Keratinocyte (primary cell): Measurements from ENCODE around the gene CLBA1. TPM values are rescaled to one million over a fixed set of nuclear protein-coding genes. Genes with fewer than 3 reads are reported as not detected.

Source experiments
- DNase-seq: peaks from one replicate; pipeline ENCODE4 v3.0.0-alpha.2; 2011; ENCODE audit warnings: low read depth, missing footprints, low spot score
- FAIRE-seq: peaks from 2 replicates; lab custom pipeline; 2011; peaks lifted over from hg19 to GRCh38; lab: Jason Lieb, UNC
- H2AFZ ChIP-seq: 2 replicates; pipeline ENCODE4 v1.6.0; 2012; ENCODE audit warnings: low read length, control low read depth, inconsistent platforms; ENCODE audit not compliant: control insufficient read depth
- H3K27ac ChIP-seq: 2 replicates; pipeline ENCODE4 v1.5.1; 2011; ENCODE audit warnings: low read length; ENCODE audit not compliant: control insufficient read depth, insufficient read depth
- H3K27me3 ChIP-seq: 3 replicates; pipeline ENCODE4 v1.6.0; 2011; ENCODE audit warnings: low read length; ENCODE audit not compliant: control insufficient read depth, insufficient read depth; ENCODE audit errors: extremely low read depth
- H3K36me3 ChIP-seq, 2 experiments: 2 replicates in 1 of 2; 3 replicates in 1 of 2; pipeline ENCODE4 v1.5.1; 2011; ENCODE audit warnings: low read length in 2 of 2, mild to moderate bottlenecking in 1 of 2; ENCODE audit not compliant: control insufficient read depth in 2 of 2, insufficient read depth in 2 of 2; ENCODE audit errors: extremely low read depth in 1 of 2
- H3K4me1 ChIP-seq: 3 replicates; pipeline ENCODE4 v1.5.1; 2011; ENCODE audit warnings: low read length; ENCODE audit not compliant: control insufficient read depth, insufficient read depth; ENCODE audit errors: extremely low read depth
- H3K4me2 ChIP-seq: 3 replicates; pipeline ENCODE4 v1.6.0; 2011; ENCODE audit warnings: low read depth, low read length; ENCODE audit not compliant: control insufficient read depth, insufficient read depth; ENCODE audit errors: extremely low read depth
- H3K4me3 ChIP-seq, 3 experiments: fragments of 200-600 bp in 1 of 3; sonication (generic) in 1 of 3; 2 replicates in 2 of 3; 3 replicates in 1 of 3; pipeline ENCODE4 v1.5.1; 2011 to 2016; ENCODE audit warnings: low read length in 3 of 3, mild to moderate bottlenecking in 3 of 3, control low read depth in 2 of 3, inconsistent platforms in 1 of 3, low read depth in 1 of 3, mixed read lengths in 1 of 3, mixed run types in 1 of 3, moderate library complexity in 1 of 3; ENCODE audit not compliant: control insufficient read depth in 2 of 3, insufficient read depth in 2 of 3; ENCODE audit errors: extremely low read depth in 1 of 3
- H3K79me2 ChIP-seq: 2 replicates; pipeline ENCODE4 v1.6.0; 2012; ENCODE audit warnings: low read length; ENCODE audit not compliant: control insufficient read depth, insufficient read depth
- H3K9ac ChIP-seq: 3 replicates; pipeline ENCODE4 v1.6.0; 2011; ENCODE audit warnings: low read length; ENCODE audit not compliant: control insufficient read depth, insufficient read depth; ENCODE audit errors: extremely low read depth
- H3K9me1 ChIP-seq: 3 replicates; pipeline ENCODE4 v1.6.0; 2011; ENCODE audit warnings: low read length; ENCODE audit not compliant: control insufficient read depth, insufficient read depth; ENCODE audit errors: extremely low read depth
- H3K9me3 ChIP-seq: 2 replicates; pipeline ENCODE4 v1.5.1; 2012; ENCODE audit warnings: low read depth, low read length; ENCODE audit not compliant: control insufficient read depth
- H4K20me1 ChIP-seq: 3 replicates; pipeline ENCODE4 v1.6.0; 2011; ENCODE audit warnings: low read length; ENCODE audit not compliant: control insufficient read depth, insufficient read depth; ENCODE audit errors: extremely low read depth
- CTCF ChIP-seq, 3 experiments: IDR thresholded peaks in 1 of 3; conservative IDR thresholded peaks in 1 of 3; optimal IDR thresholded peaks in 1 of 3; 2 replicates in 2 of 3; 3 replicates in 1 of 3; pipeline versions ENCODE3 to v1.5.1; 2011; ENCODE audit warnings: low read length in 3 of 3, mild to moderate bottlenecking in 3 of 3, moderate library complexity in 2 of 3, control low read depth in 1 of 3, inconsistent platforms in 1 of 3; ENCODE audit not compliant: insufficient read depth in 2 of 3; ENCODE audit errors: extremely low read depth in 1 of 3
- EZH2 ChIP-seq: IDR thresholded peaks from one replicate; pipeline ENCODE4 v1.6.1; 2012; ENCODE audit warnings: inconsistent platforms, mild to moderate bottlenecking, low read length, moderate library complexity
- dilution Hi-C: fragments of 300-500 bp; cut with MboI; formaldehyde crosslinking; loops from one replicate; pipeline ENCODE4 v1.7.0; 2020; ENCODE audit warnings: low sequenced_read_pairs; ENCODE audit not compliant: extremely low pct_ligation_motif_present
- polyA plus RNA-seq, 5 experiments: library from polyadenylated mRNA; depleted of rRNA in 3 of 5; stranded (reverse) in 3 of 5; stranded (forward) in 1 of 5; unstranded in 1 of 5; fragments of >200 nt; gene quantifications; 1 replicate in 1 of 5; 2 replicates in 3 of 5; 3 replicates in 1 of 5; pipeline versions ENCODE4 v1.2.1 to v1.2.3, GENCODE V29; 2011 to 2012; ENCODE audit warnings: missing spikeins in 2 of 5, low read depth in 1 of 5, low replicate concordance in 1 of 5

The CLBA1 gene
- polyA plus RNA-seq, 1 donor (not counting 4 experiments of a cell fraction or from before 2014, with no cell fraction given), result 8.6 TPM

- TF ChIP-seq CTCF (optimal IDR thresholded peaks at IDR 0.05 in 1 of 3, IDR thresholded peaks at IDR 0.05 in 1 of 3, conservative IDR thresholded peaks at IDR 0.05 in 1 of 3; ENCODE audit: extremely low read depth in 1 of 3, insufficient read depth in 2 of 3, low read length in 3 of 3), result no peak
- TF ChIP-seq EZH2, result no peak
- Histone ChIP-seq H3K9me3 (no peaks in the 10 kb centered on the region), H3K27ac (peak overlapping the region; percentile 14), H3K9me1 (peaks cover 4% of the 10 kb centered on the region), H2AFZ (no peak overlapping the region), H3K27me3 (no peaks in the 10 kb centered on the region), H3K9ac (peak overlapping the region; percentile 33), H3K36me3 (peaks cover 14 to 15% of the 10 kb centered on the region in 2 experiments), H3K4me1 (peaks cover 41% of the 10 kb centered on the region), H4K20me1 (peaks cover 22% of the 10 kb centered on the region), H3K79me2 (peaks cover 87% of the 10 kb centered on the region), H3K4me3 (no peak overlapping the region), H3K4me2 (peak overlapping the region; percentile 99)
- no peak for DNase-seq
- dilution Hi-C loops, result no loop called here
- no peak for FAIRE-seq
Observed at GRCh38 chr14:104965561-104966231, 19.9 kb upstream of the CLBA1 start.

DNA sequence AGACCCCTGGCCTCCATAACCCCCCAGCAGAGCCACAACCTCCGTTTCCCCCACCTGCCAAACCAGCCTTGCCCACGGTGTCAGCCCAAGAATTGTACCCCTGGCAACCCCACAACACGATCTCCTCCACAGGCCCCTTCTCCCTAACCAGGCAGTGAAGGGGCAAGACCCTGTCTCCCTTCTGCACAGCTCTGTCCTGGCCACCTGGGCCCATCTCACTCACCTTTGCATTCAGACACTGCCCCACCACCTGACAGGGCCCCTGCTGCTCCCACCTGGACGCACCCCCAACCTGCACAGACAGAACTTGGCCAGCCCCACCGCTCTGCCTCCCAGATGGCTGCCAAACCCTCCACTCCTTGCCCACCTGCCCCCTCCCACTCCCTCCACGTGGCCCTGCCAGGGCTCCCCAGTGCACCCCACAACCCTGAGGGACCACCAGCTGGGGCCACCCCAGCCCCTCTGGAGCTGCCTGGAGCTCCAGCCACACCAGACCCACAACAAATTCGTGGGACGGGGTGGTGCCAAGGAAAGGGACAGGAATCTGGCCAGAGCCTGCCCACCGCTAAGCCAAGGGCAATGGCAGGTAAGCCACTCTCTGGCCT, 19.2 kb upstream of the CLBA1 start:
- dilution Hi-C loops, result no loop called here
- H3K36me3 ChIP-seq, result peaks cover 12 to 14% of the 10 kb centered on the region in 2 experiments
- peaks cover 47% of the 10 kb centered on the region for H3K4me1 ChIP-seq
- H2AFZ ChIP-seq, result no peak overlapping the region
- no peak for FAIRE-seq
- peak overlapping the region; percentile 7 to 94 (median 93) for H3K4me3 ChIP-seq
- H3K27me3 ChIP-seq, result no peaks in the 10 kb centered on the region
- no peak for DNase-seq
- TF ChIP-seq CTCF (optimal IDR thresholded peaks at IDR 0.05 in 1 of 3, IDR thresholded peaks at IDR 0.05 in 1 of 3, conservative IDR thresholded peaks at IDR 0.05 in 1 of 3; ENCODE audit: extremely low read depth in 1 of 3, insufficient read depth in 2 of 3, low read length in 3 of 3) (no peak), EZH2 (no peak)
- H3K9me3 ChIP-seq, result no peaks in the 10 kb centered on the region
- H3K27ac ChIP-seq, result peak overlapping the region; percentile 98
- peak overlapping the region; percentile 99 for H3K4me2 ChIP-seq
- H4K20me1 ChIP-seq, result peaks cover 18% of the 10 kb centered on the region
- H3K9ac ChIP-seq, result peak overlapping the region; percentile 100
- H3K9me1 ChIP-seq, result peaks cover 4% of the 10 kb centered on the region
- peaks cover 90% of the 10 kb centered on the region for H3K79me2 ChIP-seq
